Neuronal stem cell (in vitro differentiated cells): ENCODE measurements around the gene ST6GALNAC6.
A peak's percentile ranks its signal among the peaks of the same experiment; 100 is the strongest.

ENCODE experiments used
- DNase-seq: peaks from one replicate; pipeline ENCODE4 v3.0.0-alpha.2; 2013; ENCODE audit warnings: low spot score
- H2AFZ ChIP-seq: one replicate; pipeline ENCODE4 v1.6.1; 2013; ENCODE audit warnings: mild to moderate bottlenecking, low read length, inconsistent platforms
- H2AK5ac ChIP-seq: 2 replicates; pipeline ENCODE4 v1.6.1; 2013; ENCODE audit warnings: low read depth, mild to moderate bottlenecking, inconsistent platforms, low read length, moderate library complexity, mixed read lengths
- H2BK120ac ChIP-seq: 2 replicates; pipeline ENCODE4 v1.6.1; 2013; ENCODE audit warnings: low read depth, mild to moderate bottlenecking, inconsistent platforms, low read length, moderate library complexity, mixed read lengths
- H2BK12ac ChIP-seq: one replicate; pipeline ENCODE4 v1.6.1; 2013; ENCODE audit warnings: low read length, inconsistent platforms
- H2BK15ac ChIP-seq: 2 replicates; pipeline ENCODE4 v1.6.1; 2013; ENCODE audit warnings: mild to moderate bottlenecking, low read length, inconsistent platforms, mixed read lengths
- H2BK5ac ChIP-seq: one replicate; pipeline ENCODE4 v1.6.1; 2013; ENCODE audit warnings: inconsistent platforms, mild to moderate bottlenecking, low read length, moderate library complexity
- H3K14ac ChIP-seq: one replicate; pipeline ENCODE4 v1.6.1; 2013; ENCODE audit warnings: low read length, inconsistent platforms
- H3K18ac ChIP-seq: 2 replicates; pipeline ENCODE4 v1.6.1; 2013; ENCODE audit warnings: low read length, inconsistent platforms
- H3K23ac ChIP-seq: 2 replicates; pipeline ENCODE4 v1.6.1; 2013; ENCODE audit warnings: low read depth, mild to moderate bottlenecking, mixed read lengths, low read length, inconsistent platforms; ENCODE audit not compliant: poor library complexity
- H3K27ac ChIP-seq: replicated peaks from 3 replicates; pipeline ENCODE4 v1.5.1; 2013; ENCODE audit warnings: low read length, inconsistent platforms
- H3K27me3 ChIP-seq, 3 experiments: 2 replicates each; pipeline ENCODE4 v1.6.1; 2013; ENCODE audit warnings: low read length in 3 of 3, mild to moderate bottlenecking in 2 of 3, inconsistent platforms in 1 of 3, low read depth in 1 of 3, mixed read lengths in 1 of 3, moderate library complexity in 1 of 3; ENCODE audit not compliant: control insufficient read depth in 3 of 3, insufficient read depth in 3 of 3
- H3K36me3 ChIP-seq, 2 donors: replicated peaks in 1 of 2; 2 replicates each; pipeline ENCODE4 v1.6.1; 2013; ENCODE audit warnings: low read length in 2 of 2; ENCODE audit not compliant: control insufficient read depth in 2 of 2, insufficient read depth in 2 of 2
- H3K4ac ChIP-seq: 2 replicates; pipeline ENCODE4 v1.6.1; 2013; ENCODE audit warnings: inconsistent platforms, mild to moderate bottlenecking, low read length, moderate library complexity
- H3K4me1 ChIP-seq, 2 donors: 1 replicate in 1 of 2; 2 replicates in 1 of 2; pipeline ENCODE4 v1.6.1; 2013; ENCODE audit warnings: low read length in 2 of 2, low read depth in 1 of 2; ENCODE audit not compliant: control insufficient read depth in 2 of 2, insufficient read depth in 1 of 2
- H3K4me2 ChIP-seq: one replicate; pipeline ENCODE4 v1.6.1; 2013; ENCODE audit warnings: mild to moderate bottlenecking, low read length, inconsistent platforms; ENCODE audit not compliant: insufficient read depth, poor library complexity, severe bottlenecking
- H3K4me3 ChIP-seq, 2 donors: 2 replicates each; pipeline ENCODE4 v1.5.1; 2013; ENCODE audit warnings: low read length in 2 of 2, mild to moderate bottlenecking in 2 of 2, inconsistent platforms in 1 of 2, moderate library complexity in 1 of 2
- H3K79me1 ChIP-seq: one replicate; pipeline ENCODE4 v1.6.1; 2013; ENCODE audit warnings: low read depth, mild to moderate bottlenecking, inconsistent platforms, low read length, moderate library complexity
- H3K9ac ChIP-seq: one replicate; pipeline ENCODE4 v1.6.1; 2013; ENCODE audit warnings: mild to moderate bottlenecking, low read depth, low read length, inconsistent platforms; ENCODE audit not compliant: poor library complexity
- H3K9me3 ChIP-seq, 2 donors: replicated peaks in 1 of 2; 2 replicates each; pipeline versions ENCODE3 to v1.6.1; 2013; ENCODE audit warnings: low read length in 2 of 2, mild to moderate bottlenecking in 2 of 2, inconsistent platforms in 1 of 2, low read depth in 1 of 2, mixed read lengths in 1 of 2, moderate library complexity in 1 of 2; ENCODE audit not compliant: control insufficient read depth in 2 of 2, insufficient read depth in 1 of 2
- H4K8ac ChIP-seq: one replicate; pipeline ENCODE4 v1.6.1; 2013; ENCODE audit warnings: low read depth, mild to moderate bottlenecking, inconsistent platforms, low read length, moderate library complexity
- H4K91ac ChIP-seq: one replicate; pipeline ENCODE4 v1.6.1; 2013; ENCODE audit warnings: low read length, low read depth, mild to moderate bottlenecking, inconsistent platforms; ENCODE audit not compliant: poor library complexity
- WGBS, 2 donors: extraction: QIAGEN DNeasy Blood & Tissue Kit; methylation state at CpG; one replicate each; pipeline ENCODE4 v1.1.7; 2013; ENCODE audit warnings: missing lambda C conversion rate in 2 of 2, mixed read lengths in 1 of 2; ENCODE audit not compliant: insufficient read length in 2 of 2, insufficient replicate concordance in 1 of 2; ENCODE audit errors: extremely low coverage in 2 of 2; 5-methylcytosine and 5-hydroxymethylcytosine counted together

The ST6GALNAC6 gene

GRCh38 chr9:127896395-127897192 is 2.8 kb downstream of the ST6GALNAC6 start:
- WGBS, 2 donors: no CpG with 5 or more reads among the region's 16 CpGs
- no peak for DNase-seq
- H3K4me3 ChIP-seq: no peak overlapping the region
- H2BK5ac ChIP-seq: peak overlapping the region; percentile 89
- peak overlapping the region; percentile 84 for H3K27ac ChIP-seq
- H4K91ac ChIP-seq: no peak overlapping the region
- peak overlapping the region; percentile 24 for H2BK12ac ChIP-seq
- H3K18ac ChIP-seq: peak overlapping the region; percentile 61
- H2AK5ac ChIP-seq: peak overlapping the region; percentile 72
- peaks cover 6% of the 10 kb centered on the region for H3K79me1 ChIP-seq
- H3K9me3 ChIP-seq: peaks cover 16 to 35% of the 10 kb centered on the region in 2 donors
- peaks cover 39 to 47% of the 10 kb centered on the region in 2 donors for H3K36me3 ChIP-seq
- H4K8ac ChIP-seq: no peak overlapping the region
- H3K9ac ChIP-seq: peak overlapping the region; percentile 65
- peak overlapping the region; percentile 69 for H2BK15ac ChIP-seq
- peaks cover 20% of the 10 kb centered on the region in 2 donors for H3K4me1 ChIP-seq
- H3K14ac ChIP-seq: no peak overlapping the region
- no peaks in the 10 kb centered on the region for H3K27me3 ChIP-seq
- peak overlapping the region; percentile 48 for H2AFZ ChIP-seq
- no peak overlapping the region for H2BK120ac ChIP-seq
- H3K4me2 ChIP-seq: peak overlapping the region; percentile 59
- no peak overlapping the region for H3K4ac ChIP-seq
- peak overlapping the region; percentile 6 for H3K23ac ChIP-seq

GRCh38 chr9:127895811-127896210 is 3.6 kb downstream of the ST6GALNAC6 start:
- H2BK12ac ChIP-seq: no peak overlapping the region
- peaks cover 20% of the 10 kb centered on the region in 2 donors for H3K4me1 ChIP-seq
- H3K23ac ChIP-seq: no peak overlapping the region
- peak overlapping the region; percentile 44 for H2BK15ac ChIP-seq
- H4K8ac ChIP-seq: no peak overlapping the region
- no peak overlapping the region for H3K9ac ChIP-seq
- peak overlapping the region; percentile 89 for H2BK5ac ChIP-seq
- no peak overlapping the region for H3K14ac ChIP-seq
- H4K91ac ChIP-seq: no peak overlapping the region
- H3K27me3 ChIP-seq: no peaks in the 10 kb centered on the region
- H3K9me3 ChIP-seq: peaks cover 16 to 35% of the 10 kb centered on the region in 2 donors
- H3K79me1 ChIP-seq: peaks cover 6% of the 10 kb centered on the region
- H3K4ac ChIP-seq: no peak overlapping the region
- H2BK120ac ChIP-seq: no peak overlapping the region
- peak overlapping the region; percentile 40 for H2AK5ac ChIP-seq
- DNase-seq: no peak
- H3K36me3 ChIP-seq: peaks cover 42 to 54% of the 10 kb centered on the region in 2 donors
- no CpG with 5 or more reads among the region's 8 CpGs for WGBS, 2 donors
- H3K18ac ChIP-seq: peak overlapping the region; percentile 32
- H3K4me2 ChIP-seq: no peak overlapping the region
- no peak overlapping the region for H3K27ac ChIP-seq
- H3K4me3 ChIP-seq: no peak overlapping the region
- no peak overlapping the region for H2AFZ ChIP-seq

- H3K18ac ChIP-seq: no peak overlapping the region
- H3K27ac ChIP-seq: no peak overlapping the region
- WGBS, 2 donors: no CpG with 5 or more reads among the region's 4 CpGs
- no peak overlapping the region for H2BK5ac ChIP-seq
- peaks cover 6% of the 10 kb centered on the region for H3K79me1 ChIP-seq
- peaks cover 12 to 16% of the 10 kb centered on the region in 2 donors for H3K4me1 ChIP-seq
- no peak overlapping the region for H2BK15ac ChIP-seq
- no peak overlapping the region for H3K4ac ChIP-seq
- H3K23ac ChIP-seq: no peak overlapping the region
- H2AK5ac ChIP-seq: no peak overlapping the region
- H4K8ac ChIP-seq: no peak overlapping the region
- H3K27me3 ChIP-seq: no peaks in the 10 kb centered on the region
- H3K9me3 ChIP-seq: peaks cover 16 to 35% of the 10 kb centered on the region in 2 donors
- no peak for DNase-seq
- H2BK12ac ChIP-seq: no peak overlapping the region
- H3K4me2 ChIP-seq: no peak overlapping the region
- H2BK120ac ChIP-seq: no peak overlapping the region
- H4K91ac ChIP-seq: no peak overlapping the region
- H3K4me3 ChIP-seq: no peak overlapping the region
- no peak overlapping the region for H3K14ac ChIP-seq
- H2AFZ ChIP-seq: no peak overlapping the region
- H3K36me3 ChIP-seq: peaks cover 46 to 66% of the 10 kb centered on the region in 2 donors
- H3K9ac ChIP-seq: no peak overlapping the region
Measured at GRCh38 chr9:127893392-127893791, 6.0 kb downstream of the ST6GALNAC6 start.

GRCh38 chr9:127892831-127893230 is 6.6 kb downstream of the ST6GALNAC6 start:
- H2AFZ ChIP-seq: no peak overlapping the region
- no peak overlapping the region for H3K18ac ChIP-seq
- no peak overlapping the region for H2BK120ac ChIP-seq
- peaks cover 12 to 14% of the 10 kb centered on the region in 2 donors for H3K4me1 ChIP-seq
- no peak overlapping the region for H2BK5ac ChIP-seq
- peaks cover 6% of the 10 kb centered on the region for H3K79me1 ChIP-seq
- no peak overlapping the region for H3K27ac ChIP-seq
- no peak overlapping the region for H4K8ac ChIP-seq
- peaks cover 46 to 69% of the 10 kb centered on the region in 2 donors for H3K36me3 ChIP-seq
- no peak overlapping the region for H3K23ac ChIP-seq
- H2AK5ac ChIP-seq: no peak overlapping the region
- H2BK12ac ChIP-seq: no peak overlapping the region
- H4K91ac ChIP-seq: no peak overlapping the region
- no peaks in the 10 kb centered on the region for H3K27me3 ChIP-seq
- no peak overlapping the region for H2BK15ac ChIP-seq
- no peak for DNase-seq
- no peak overlapping the region for H3K4ac ChIP-seq
- peaks cover 16 to 35% of the 10 kb centered on the region in 2 donors for H3K9me3 ChIP-seq
- H3K4me3 ChIP-seq: no peak overlapping the region
- no peak overlapping the region for H3K14ac ChIP-seq
- no peak overlapping the region for H3K9ac ChIP-seq
- no peak overlapping the region for H3K4me2 ChIP-seq
- WGBS, 2 donors: no CpG with 5 or more reads among the region's 6 CpGs
